Type B pancreatic cell (in vitro differentiated cells): ENCODE data around the gene ILDR2. TPM values are rescaled to one million over a fixed set of nuclear protein-coding genes. Genes with fewer than 3 reads are reported as not detected.

ENCODE experiments used
- DNase-seq: peaks from one replicate; pipeline ENCODE4 v3.0.0; 2021; ENCODE audit warnings: mixed read lengths; ENCODE audit not compliant: unreplicated experiment; ENCODE audit errors: extremely low spot score
- H3K27ac Mint-ChIP-seq: 2 replicates; pipeline ENCODE4 v1.8.0; 2021; ENCODE audit warnings: mild to moderate bottlenecking, mixed read lengths
- H3K27me3 Mint-ChIP-seq: 2 replicates; pipeline ENCODE4 v1.8.0; 2021; ENCODE audit warnings: mixed read lengths
- H3K36me3 Mint-ChIP-seq: 2 replicates; pipeline ENCODE4 v1.8.0; 2021; ENCODE audit warnings: mixed read lengths
- H3K4me1 Mint-ChIP-seq: one replicate; pipeline ENCODE4 v1.8.0; 2021; ENCODE audit warnings: mixed read lengths; ENCODE audit not compliant: unreplicated experiment
- H3K4me3 Mint-ChIP-seq: 2 replicates; pipeline ENCODE4 v1.8.0; 2021; ENCODE audit warnings: mild to moderate bottlenecking, mixed read lengths
- H3K9me3 Mint-ChIP-seq: 2 replicates; pipeline ENCODE4 v1.8.0; 2021; ENCODE audit warnings: mixed read lengths
- total RNA-seq: library from RNA; stranded (reverse); gene quantifications from 2 replicates; pipeline ENCODE4 v1.2.1, GENCODE V29; 2021; ENCODE audit warnings: low replicate concordance
- TF ChIP-seq, protein P1 (sequence below): fragments of 200-600 bp; sonication (generic); conservative IDR thresholded peaks from 2 replicates; pipeline ENCODE4 v1.5.0; 2021; ENCODE audit warnings: antibody characterized with exemption, mild to moderate bottlenecking

Gene ILDR2
- total RNA-seq, 1 donor from 2014 or later = 48.7 TPM

DNA sequence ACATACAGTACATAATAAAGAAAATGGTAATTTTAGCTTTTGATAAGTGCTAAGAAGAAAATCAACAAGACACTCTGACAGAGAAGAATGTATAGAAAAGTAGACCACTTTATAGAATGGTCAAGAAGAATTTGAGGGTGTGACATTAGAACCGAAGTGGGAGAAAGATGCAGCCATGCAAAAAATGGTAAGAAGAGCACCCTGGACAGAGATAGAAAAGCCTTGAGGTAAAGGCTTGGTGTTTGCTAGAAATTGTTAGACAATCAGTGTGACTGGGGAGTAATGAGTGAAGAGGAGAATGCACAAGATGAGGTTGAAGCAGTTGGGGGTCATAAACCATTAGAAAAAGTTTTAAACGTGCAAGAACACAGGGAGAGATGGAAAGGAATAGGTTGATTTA, 37.2 kb upstream of the ILDR2 start:
- peaks cover 29% of the 10 kb centered on the region for H3K27me3 Mint-ChIP-seq

DNA sequence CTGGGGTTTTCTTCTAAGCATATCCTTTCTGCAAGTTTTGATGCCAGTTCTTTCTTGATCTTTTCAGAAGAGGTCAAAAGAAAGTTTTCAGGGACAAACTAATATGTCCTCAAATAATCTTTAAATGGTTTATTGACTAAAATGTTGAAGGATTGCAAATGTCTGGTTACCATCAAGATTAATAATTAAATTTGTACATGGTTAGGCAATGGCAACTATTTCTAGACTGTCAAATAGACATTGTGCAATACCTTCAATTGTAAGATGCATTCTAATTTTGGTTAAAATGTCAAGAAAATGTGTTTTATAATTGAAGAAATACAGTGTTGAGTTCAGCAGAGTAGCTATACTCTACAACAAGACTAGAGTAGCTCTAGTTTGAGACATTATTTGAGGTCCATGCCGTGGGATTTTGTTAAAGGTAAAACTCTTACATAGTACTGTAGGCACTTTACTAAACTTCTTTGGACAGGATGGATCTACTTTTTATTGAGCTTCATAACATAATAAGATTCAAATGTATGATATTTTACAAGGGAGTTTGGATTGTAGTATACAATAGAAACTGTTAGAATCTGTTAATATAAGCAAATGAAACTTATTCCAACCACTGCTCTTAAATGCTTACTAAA, 36.3 kb upstream of the ILDR2 start:
- Mint-ChIP-seq H3K36me3 (no peaks in the 10 kb centered on the region), H3K27me3 (peaks cover 29% of the 10 kb centered on the region), H3K4me1 (no peaks in the 10 kb centered on the region), H3K27ac (no peak overlapping the region), H3K4me3 (no peak overlapping the region), H3K9me3 (peaks cover 5% of the 10 kb centered on the region)
- DNase-seq = no peak
- TF ChIP-seq, protein P1, sequence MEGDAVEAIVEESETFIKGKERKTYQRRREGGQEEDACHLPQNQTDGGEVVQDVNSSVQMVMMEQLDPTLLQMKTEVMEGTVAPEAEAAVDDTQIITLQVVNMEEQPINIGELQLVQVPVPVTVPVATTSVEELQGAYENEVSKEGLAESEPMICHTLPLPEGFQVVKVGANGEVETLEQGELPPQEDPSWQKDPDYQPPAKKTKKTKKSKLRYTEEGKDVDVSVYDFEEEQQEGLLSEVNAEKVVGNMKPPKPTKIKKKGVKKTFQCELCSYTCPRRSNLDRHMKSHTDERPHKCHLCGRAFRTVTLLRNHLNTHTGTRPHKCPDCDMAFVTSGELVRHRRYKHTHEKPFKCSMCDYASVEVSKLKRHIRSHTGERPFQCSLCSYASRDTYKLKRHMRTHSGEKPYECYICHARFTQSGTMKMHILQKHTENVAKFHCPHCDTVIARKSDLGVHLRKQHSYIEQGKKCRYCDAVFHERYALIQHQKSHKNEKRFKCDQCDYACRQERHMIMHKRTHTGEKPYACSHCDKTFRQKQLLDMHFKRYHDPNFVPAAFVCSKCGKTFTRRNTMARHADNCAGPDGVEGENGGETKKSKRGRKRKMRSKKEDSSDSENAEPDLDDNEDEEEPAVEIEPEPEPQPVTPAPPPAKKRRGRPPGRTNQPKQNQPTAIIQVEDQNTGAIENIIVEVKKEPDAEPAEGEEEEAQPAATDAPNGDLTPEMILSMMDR = no peak

More for the DNA sequence above, 37.2 kb upstream of the ILDR2 start:
- TF ChIP-seq, protein P1 = no peak
- no peak overlapping the region for H3K27ac Mint-ChIP-seq
- H3K4me3 Mint-ChIP-seq = no peak overlapping the region
- H3K36me3 Mint-ChIP-seq = no peaks in the 10 kb centered on the region
- peaks cover 5% of the 10 kb centered on the region for H3K9me3 Mint-ChIP-seq
- H3K4me1 Mint-ChIP-seq = no peaks in the 10 kb centered on the region
- no peak for DNase-seq

DNA sequence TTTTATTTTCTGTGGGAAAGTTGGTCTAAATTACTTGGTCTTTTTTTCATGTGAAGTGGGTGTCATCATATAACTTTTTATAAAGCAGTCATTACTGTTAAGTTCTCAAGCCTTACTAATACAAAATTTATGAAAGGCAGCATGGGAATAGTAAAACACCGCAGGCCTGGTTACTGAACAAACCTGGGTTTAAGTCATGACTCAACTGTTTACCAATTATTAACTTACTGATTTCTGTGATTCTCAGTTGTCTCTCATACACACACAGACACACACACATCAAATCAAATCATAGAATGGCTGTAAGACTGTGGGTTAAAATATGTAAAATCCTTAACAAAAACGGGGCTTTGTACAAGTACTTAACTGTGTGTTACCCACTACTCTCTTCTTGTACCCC, 28.4 kb upstream of the ILDR2 start:
- H3K4me1 Mint-ChIP-seq = no peaks in the 10 kb centered on the region
- H3K36me3 Mint-ChIP-seq = no peaks in the 10 kb centered on the region
- no peak overlapping the region for H3K4me3 Mint-ChIP-seq
- DNase-seq = no peak
- no peak overlapping the region for H3K27ac Mint-ChIP-seq
- peaks cover 3% of the 10 kb centered on the region for H3K27me3 Mint-ChIP-seq
- peaks cover 4% of the 10 kb centered on the region for H3K9me3 Mint-ChIP-seq
- TF ChIP-seq, protein P1 = no peak

DNA sequence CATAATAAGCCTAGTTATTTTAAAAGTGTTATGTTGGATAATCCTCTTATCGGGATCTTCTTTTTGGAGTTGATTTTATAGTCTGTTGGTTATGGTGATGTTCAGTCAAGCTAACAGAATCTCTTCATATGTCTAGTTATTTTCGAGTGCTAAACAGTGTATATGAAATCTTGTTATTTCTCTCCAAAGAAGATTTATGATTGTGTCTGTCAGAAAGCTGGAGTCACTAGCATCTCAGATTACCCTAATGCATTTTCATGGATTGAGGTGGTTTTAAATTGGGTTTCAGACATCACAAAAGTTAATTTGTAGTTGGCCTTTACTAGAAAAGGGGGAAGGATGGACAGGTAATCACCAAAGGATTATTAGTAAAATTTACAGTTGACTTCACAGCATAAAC, 27.0 kb upstream of the ILDR2 start:
- no peaks in the 10 kb centered on the region for H3K36me3 Mint-ChIP-seq
- no peak for DNase-seq
- no peaks in the 10 kb centered on the region for H3K4me1 Mint-ChIP-seq
- H3K27me3 Mint-ChIP-seq = peaks cover 3% of the 10 kb centered on the region
- no peak overlapping the region for H3K27ac Mint-ChIP-seq
- TF ChIP-seq, protein P1 = no peak
- peaks cover 4% of the 10 kb centered on the region for H3K9me3 Mint-ChIP-seq
- no peak overlapping the region for H3K4me3 Mint-ChIP-seq

DNA sequence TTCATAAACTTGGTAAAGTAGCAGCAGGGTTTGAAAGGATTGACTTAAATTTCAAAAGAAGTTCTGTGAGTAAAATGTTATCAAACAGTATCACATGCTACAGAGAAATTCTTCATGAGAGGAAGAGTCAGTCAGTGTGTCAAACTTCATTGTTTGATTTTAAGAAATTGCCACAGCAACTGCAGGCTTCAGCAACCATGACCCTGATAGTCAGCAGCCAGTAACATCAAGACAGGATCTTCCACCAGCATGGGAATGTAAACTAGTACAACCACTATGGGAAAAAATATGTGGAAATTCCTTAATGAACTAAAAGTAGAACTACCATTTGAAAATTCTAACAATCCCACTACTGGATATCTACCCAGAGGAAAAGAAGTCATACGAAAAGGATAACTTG, 25.2 kb upstream of the ILDR2 start:
- no peak for DNase-seq
- no peaks in the 10 kb centered on the region for H3K4me1 Mint-ChIP-seq
- H3K4me3 Mint-ChIP-seq = no peak overlapping the region
- TF ChIP-seq, protein P1 = no peak
- no peaks in the 10 kb centered on the region for H3K36me3 Mint-ChIP-seq
- H3K27me3 Mint-ChIP-seq = no peaks in the 10 kb centered on the region
- no peak overlapping the region for H3K27ac Mint-ChIP-seq
- peaks cover 4% of the 10 kb centered on the region for H3K9me3 Mint-ChIP-seq
